ENCODE results near the gene PIP5K1C. TPM values are rescaled to one million over a fixed set of nuclear protein-coding genes. Genes with fewer than 3 reads are reported as not detected.

The PIP5K1C gene
- polyA plus RNA-seq, 1 donor from 2014 or later: 7.1 TPM

- Histone ChIP-seq H3K9me3 (ENCODE audit: low read length) (no peaks in the 10 kb centered on the region), H3K79me2 (replicated peaks; ENCODE audit: insufficient read depth, low read length) (no peaks in the 10 kb centered on the region), H3K9me2 (ENCODE audit: insufficient read depth, low read length) (no peaks in the 10 kb centered on the region), H3K9ac (ENCODE audit: low read length) (no peak overlapping the region), H3K36me3 (ENCODE audit: insufficient read depth, low read length) (no peaks in the 10 kb centered on the region), H4K20me1 (ENCODE audit: insufficient read depth) (no peaks in the 10 kb centered on the region), H3F3A (ENCODE audit: insufficient read depth, low read length, poor library complexity, severe bottlenecking) (no peaks in the 10 kb centered on the region), H3K27ac (ENCODE audit: low read length) (no peak overlapping the region), H3K27me3 (ENCODE audit: insufficient read depth, low read depth, low read length) (no peaks in the 10 kb centered on the region), H2AFZ (ENCODE audit: low read depth, low read length) (no peak overlapping the region), H3K4me2 (ENCODE audit: low read length) (no peak overlapping the region), H3K4me3 (ENCODE audit: low read length) (no peak overlapping the region)
- TF ChIP-seq SMC3 (conservative IDR thresholded peaks at IDR 0.05; ENCODE audit: poor library complexity): no peak
- no peak for TF ChIP-seq EP300 (conservative IDR thresholded peaks at IDR 0.05; ENCODE audit: poor library complexity, severe bottlenecking)
- no peak for TF ChIP-seq TAF1 (IDR thresholded peaks at IDR 0.05; ENCODE audit: low read depth)
- no peak for TF ChIP-seq RAD21 (conservative IDR thresholded peaks at IDR 0.05)
- TF ChIP-seq EZH2 (IDR thresholded peaks at IDR 0.05; ENCODE audit: borderline replicate concordance, insufficient read depth, low read length, poor library complexity, severe bottlenecking): no peak
- TF ChIP-seq, protein P1, sequence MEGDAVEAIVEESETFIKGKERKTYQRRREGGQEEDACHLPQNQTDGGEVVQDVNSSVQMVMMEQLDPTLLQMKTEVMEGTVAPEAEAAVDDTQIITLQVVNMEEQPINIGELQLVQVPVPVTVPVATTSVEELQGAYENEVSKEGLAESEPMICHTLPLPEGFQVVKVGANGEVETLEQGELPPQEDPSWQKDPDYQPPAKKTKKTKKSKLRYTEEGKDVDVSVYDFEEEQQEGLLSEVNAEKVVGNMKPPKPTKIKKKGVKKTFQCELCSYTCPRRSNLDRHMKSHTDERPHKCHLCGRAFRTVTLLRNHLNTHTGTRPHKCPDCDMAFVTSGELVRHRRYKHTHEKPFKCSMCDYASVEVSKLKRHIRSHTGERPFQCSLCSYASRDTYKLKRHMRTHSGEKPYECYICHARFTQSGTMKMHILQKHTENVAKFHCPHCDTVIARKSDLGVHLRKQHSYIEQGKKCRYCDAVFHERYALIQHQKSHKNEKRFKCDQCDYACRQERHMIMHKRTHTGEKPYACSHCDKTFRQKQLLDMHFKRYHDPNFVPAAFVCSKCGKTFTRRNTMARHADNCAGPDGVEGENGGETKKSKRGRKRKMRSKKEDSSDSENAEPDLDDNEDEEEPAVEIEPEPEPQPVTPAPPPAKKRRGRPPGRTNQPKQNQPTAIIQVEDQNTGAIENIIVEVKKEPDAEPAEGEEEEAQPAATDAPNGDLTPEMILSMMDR (IDR thresholded peaks at IDR 0.05; ENCODE audit: poor library complexity, severe bottlenecking): no peak
- TF ChIP-seq, protein P2, sequence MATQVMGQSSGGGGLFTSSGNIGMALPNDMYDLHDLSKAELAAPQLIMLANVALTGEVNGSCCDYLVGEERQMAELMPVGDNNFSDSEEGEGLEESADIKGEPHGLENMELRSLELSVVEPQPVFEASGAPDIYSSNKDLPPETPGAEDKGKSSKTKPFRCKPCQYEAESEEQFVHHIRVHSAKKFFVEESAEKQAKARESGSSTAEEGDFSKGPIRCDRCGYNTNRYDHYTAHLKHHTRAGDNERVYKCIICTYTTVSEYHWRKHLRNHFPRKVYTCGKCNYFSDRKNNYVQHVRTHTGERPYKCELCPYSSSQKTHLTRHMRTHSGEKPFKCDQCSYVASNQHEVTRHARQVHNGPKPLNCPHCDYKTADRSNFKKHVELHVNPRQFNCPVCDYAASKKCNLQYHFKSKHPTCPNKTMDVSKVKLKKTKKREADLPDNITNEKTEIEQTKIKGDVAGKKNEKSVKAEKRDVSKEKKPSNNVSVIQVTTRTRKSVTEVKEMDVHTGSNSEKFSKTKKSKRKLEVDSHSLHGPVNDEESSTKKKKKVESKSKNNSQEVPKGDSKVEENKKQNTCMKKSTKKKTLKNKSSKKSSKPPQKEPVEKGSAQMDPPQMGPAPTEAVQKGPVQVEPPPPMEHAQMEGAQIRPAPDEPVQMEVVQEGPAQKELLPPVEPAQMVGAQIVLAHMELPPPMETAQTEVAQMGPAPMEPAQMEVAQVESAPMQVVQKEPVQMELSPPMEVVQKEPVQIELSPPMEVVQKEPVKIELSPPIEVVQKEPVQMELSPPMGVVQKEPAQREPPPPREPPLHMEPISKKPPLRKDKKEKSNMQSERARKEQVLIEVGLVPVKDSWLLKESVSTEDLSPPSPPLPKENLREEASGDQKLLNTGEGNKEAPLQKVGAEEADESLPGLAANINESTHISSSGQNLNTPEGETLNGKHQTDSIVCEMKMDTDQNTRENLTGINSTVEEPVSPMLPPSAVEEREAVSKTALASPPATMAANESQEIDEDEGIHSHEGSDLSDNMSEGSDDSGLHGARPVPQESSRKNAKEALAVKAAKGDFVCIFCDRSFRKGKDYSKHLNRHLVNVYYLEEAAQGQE (IDR thresholded peaks at IDR 0.05; ENCODE audit: borderline replicate concordance): no peak
- TF ChIP-seq MXI1 (conservative IDR thresholded peaks at IDR 0.05; ENCODE audit: poor library complexity, severe bottlenecking): no peak
- no peak for TF ChIP-seq POLR2AphosphoS5 (IDR thresholded peaks at IDR 0.05)
Measured at GRCh38 chr19:3736106-3736724, 35.9 kb upstream of the PIP5K1C start.

- Histone ChIP-seq H3K36me3 (ENCODE audit: insufficient read depth, low read length) (no peaks in the 10 kb centered on the region), H3K79me2 (replicated peaks; ENCODE audit: insufficient read depth, low read length) (no peaks in the 10 kb centered on the region), H3F3A (ENCODE audit: insufficient read depth, low read length, poor library complexity, severe bottlenecking) (no peaks in the 10 kb centered on the region), H3K27me3 (ENCODE audit: insufficient read depth, low read depth, low read length) (no peaks in the 10 kb centered on the region), H2AFZ (ENCODE audit: low read depth, low read length) (no peak overlapping the region), H4K20me1 (ENCODE audit: insufficient read depth) (no peaks in the 10 kb centered on the region), H3K4me2 (ENCODE audit: low read length) (no peak overlapping the region), H3K4me3 (ENCODE audit: low read length) (no peak overlapping the region), H3K9ac (ENCODE audit: low read length) (no peak overlapping the region), H3K27ac (ENCODE audit: low read length) (no peak overlapping the region), H3K9me3 (ENCODE audit: low read length) (no peaks in the 10 kb centered on the region), H3K9me2 (ENCODE audit: insufficient read depth, low read length) (no peaks in the 10 kb centered on the region)
- TF ChIP-seq EZH2 (IDR thresholded peaks at IDR 0.05; ENCODE audit: borderline replicate concordance, insufficient read depth, low read length, poor library complexity, severe bottlenecking): no peak
- TF ChIP-seq, protein P1 (IDR thresholded peaks at IDR 0.05; ENCODE audit: poor library complexity, severe bottlenecking): no peak
- no peak for TF ChIP-seq SMC3 (conservative IDR thresholded peaks at IDR 0.05; ENCODE audit: poor library complexity)
- no peak for TF ChIP-seq RAD21 (conservative IDR thresholded peaks at IDR 0.05)
- no peak for TF ChIP-seq EP300 (conservative IDR thresholded peaks at IDR 0.05; ENCODE audit: poor library complexity, severe bottlenecking)
- TF ChIP-seq, protein P2 (IDR thresholded peaks at IDR 0.05; ENCODE audit: borderline replicate concordance): no peak
- TF ChIP-seq POLR2AphosphoS5 (IDR thresholded peaks at IDR 0.05): no peak
- no peak for TF ChIP-seq MXI1 (conservative IDR thresholded peaks at IDR 0.05; ENCODE audit: poor library complexity, severe bottlenecking)
- no peak for TF ChIP-seq TAF1 (IDR thresholded peaks at IDR 0.05; ENCODE audit: low read depth)
Measured at GRCh38 chr19:3734310-3734600, 34.0 kb upstream of the PIP5K1C start.
